ENCODE measurements around the gene JUND.
A peak's percentile ranks its signal among the peaks of the same experiment; 100 is the strongest.

The JUND gene

DNA sequence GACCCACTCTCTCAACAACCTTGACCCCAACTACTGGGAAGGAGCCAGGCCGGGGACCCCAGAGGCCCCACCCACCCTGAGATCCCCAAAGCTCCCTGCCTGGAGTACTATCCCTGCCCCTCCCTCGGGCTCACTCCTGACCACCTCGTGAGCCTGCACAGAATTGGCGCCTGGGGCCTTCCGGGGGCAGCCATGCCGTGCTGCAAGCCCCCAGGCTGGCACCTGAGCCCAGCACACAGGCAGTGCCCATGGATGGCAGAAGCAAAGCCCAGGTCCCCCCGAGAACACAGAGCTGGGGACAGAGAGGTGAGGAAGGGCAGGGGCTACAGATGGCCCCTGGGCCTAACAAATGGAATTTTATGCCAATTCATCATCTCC is 27.5 kb upstream of the JUND start:
- DNase-seq (ENCODE audit: low spot score) (no peak), FAIRE-seq (no peak)

DNA sequence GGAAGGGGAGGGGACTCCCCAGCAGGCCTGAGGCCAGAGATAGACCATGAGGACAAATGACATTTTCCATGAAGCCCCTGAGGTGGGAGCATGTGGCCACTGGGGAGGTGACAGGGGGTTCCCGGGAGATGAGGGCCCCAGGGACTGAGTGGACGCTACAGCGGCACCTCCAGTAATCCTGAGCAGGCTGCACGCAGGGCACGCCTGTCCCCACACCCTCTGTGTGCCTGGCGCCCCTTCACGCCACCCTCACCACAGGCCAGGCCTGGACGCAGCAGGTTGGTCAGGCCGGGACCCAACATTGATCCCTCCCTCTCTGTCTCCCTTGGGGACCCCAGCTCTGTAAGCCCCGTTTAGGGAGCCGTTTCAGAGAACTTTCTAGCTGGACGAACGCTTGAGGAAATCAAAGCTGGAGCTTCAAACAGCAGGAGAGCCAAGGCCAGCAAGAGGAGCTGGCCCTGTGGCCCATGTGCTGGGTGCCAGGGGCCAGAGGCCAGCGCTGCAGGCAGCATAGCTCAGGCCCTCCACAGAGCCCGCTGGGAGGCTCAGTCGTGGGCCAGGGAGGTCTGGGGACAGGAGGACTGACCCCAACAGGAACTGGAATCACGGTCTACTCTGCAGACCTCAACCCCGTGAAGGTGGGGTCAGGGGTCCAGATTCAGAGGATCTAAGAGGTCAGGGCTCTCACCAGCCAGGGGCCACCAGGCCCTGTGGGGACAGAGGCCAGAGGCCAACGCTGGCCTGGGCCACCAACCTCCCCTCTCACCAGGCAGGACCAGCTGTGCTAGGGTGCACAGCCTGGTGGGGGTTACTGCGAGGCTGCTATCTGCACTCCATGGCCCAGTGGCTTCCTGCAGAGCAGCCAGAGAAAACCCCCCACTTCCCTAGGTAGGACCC is 26.9 kb upstream of the JUND start:
- DNase-seq (ENCODE audit: low spot score), result no peak
- FAIRE-seq, result no peak

DNA sequence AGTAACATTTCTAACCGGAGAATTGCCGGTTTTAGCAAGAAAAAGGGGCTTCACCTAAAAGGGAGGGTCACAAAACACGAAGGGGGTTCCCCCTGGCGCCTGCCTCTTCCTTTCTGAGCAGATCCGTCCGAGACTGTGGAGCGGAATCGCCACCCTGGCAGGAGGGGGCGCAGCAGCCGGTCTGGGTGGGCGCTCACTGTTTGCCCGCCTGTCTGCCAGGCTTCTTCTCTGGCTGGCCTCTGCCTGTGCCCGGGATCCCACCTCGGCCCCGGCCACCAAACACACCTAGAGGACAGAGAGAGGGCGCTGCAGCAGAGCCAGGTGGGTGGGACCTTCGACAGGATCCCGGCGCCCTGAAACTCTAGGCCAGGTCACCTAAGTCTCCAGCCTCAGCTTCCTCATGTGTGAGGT is 25.9 kb upstream of the JUND start:
- FAIRE-seq (no peak), DNase-seq (ENCODE audit: low spot score) (no peak)

DNA sequence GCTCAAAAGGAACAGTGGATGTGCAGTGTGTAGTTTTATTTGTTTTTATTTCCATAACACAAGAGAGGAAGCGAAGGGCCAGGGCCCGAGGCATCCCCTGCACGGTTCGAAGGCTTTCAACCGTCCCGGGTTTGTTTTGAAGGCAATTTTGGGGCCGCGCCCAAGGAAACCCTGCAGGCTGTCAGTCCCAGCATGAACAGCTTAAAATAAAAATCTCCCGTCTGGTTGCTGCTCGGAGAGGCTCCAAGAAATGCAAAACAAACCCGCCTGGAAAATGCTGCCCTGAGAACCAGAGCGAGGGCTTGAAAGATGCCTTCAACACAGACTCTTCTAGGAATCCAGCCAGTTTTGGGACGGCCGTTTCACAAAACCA is 25.5 kb upstream of the JUND start:
- FAIRE-seq (no peak), DNase-seq (ENCODE audit: low spot score) (no peak)

DNA sequence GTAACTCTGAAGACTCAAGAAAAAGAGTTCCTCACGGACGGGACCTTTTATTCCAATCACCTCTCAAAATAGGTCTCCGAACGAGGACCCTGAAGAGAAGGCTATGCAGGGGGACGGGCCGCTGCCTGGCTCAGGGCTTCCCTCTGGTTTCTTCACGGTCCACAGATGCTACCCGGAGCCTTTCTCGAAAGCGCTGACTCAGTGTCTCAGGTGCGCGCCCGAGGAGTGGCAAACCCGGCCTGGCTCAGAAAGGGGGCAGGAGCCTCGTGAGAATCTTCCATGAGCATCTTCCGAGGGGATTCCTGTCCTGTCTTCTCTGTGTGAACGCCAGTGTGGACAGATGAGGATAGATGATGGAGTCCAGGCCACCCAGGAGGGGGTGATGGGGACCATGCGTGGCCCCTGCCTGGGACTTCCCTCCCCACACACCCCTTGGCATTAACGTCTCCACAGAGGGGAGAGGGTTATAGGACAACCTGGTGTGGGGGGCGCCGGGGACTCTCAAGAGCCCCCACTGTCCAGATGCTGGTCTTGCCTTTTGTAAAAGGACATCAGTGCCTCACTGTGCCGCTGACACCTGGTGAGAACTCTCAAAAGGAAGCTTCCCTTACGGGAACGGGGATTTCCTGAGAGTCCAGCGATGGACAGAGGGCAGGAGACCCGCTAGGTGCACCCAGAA is 24.9 kb upstream of the JUND start:
- no peak for FAIRE-seq
- no peak for DNase-seq (ENCODE audit: low spot score)

DNA sequence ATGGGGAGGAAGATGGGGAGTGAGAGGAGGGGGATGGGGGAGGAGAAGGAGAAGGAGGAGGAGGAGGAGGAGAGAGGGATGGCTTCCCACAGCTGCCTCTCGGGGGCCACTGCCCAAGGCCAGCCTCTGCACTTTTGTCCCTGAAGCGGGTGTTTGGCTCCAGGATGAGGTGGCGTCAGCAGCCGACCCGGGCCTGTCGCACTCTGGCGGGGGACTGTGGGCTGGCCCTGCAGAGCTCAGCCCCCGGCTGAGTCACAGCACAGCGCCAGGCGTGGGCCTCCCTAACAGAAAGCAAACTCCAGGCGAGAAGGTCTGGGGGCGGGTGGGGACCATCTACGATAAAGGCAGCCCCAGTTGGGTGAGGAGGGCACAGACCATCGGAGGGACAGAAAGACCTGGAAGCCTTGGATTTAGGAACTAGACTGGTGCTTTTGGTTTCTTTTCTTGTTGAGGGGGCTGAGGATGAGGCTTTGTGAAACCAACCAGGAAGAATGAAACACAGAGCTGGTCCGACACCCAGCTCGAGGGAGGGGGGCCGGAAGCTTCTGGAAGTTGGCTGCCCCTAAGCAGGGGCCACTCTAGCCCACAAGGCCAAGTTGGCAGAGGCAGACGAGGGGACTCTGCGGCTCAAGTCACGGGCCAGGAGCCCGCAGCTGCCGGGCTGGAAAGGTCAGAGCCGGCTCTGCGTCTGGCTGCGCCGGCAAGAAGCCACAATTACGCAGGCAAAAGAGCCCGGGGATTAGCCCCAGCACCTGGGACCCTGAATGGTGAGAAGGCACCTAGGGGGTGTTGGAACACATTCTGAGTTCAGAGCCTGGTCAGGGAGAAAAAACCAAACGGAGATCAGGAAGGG is 23.3 kb upstream of the JUND start:
- FAIRE-seq (no peak), DNase-seq (ENCODE audit: low spot score) (peak; percentile 86)

DNA sequence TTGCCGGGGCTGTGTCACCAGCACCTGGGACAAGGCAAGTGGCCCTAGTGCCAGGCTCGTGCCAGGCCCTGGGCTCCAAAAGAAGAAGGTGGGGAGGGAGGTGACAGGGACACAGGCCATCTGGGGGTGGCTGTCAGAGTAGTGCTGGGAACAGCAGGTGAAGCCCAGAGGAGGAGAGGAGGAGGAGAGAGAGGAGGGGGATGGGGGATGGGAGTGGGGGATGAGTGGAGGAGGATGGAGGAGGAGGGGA is 22.7 kb upstream of the JUND start:
- no peak for FAIRE-seq
- DNase-seq (ENCODE audit: low spot score), result no peak

DNA sequence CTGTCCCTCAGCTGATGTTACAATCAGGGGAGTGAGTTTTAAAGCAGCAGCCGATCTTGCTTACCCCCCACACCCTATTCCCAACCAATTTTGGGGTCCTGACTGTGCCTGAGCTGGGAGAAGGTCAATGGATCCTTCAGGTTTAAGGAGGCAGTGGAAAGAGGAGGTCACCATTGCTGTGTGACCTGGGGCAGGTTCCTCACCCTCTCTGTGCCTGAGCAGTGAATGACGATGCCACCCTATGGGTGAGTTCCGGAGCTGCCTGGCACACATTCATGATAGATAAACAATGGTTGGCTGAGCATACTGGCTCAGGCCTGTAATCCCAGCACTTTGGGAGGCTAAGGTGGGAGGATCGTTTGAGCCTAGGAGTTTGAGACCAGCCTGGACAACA is 20.3 kb upstream of the JUND start:
- DNase-seq (ENCODE audit: low spot score) (no peak), FAIRE-seq (no peak)

DNA sequence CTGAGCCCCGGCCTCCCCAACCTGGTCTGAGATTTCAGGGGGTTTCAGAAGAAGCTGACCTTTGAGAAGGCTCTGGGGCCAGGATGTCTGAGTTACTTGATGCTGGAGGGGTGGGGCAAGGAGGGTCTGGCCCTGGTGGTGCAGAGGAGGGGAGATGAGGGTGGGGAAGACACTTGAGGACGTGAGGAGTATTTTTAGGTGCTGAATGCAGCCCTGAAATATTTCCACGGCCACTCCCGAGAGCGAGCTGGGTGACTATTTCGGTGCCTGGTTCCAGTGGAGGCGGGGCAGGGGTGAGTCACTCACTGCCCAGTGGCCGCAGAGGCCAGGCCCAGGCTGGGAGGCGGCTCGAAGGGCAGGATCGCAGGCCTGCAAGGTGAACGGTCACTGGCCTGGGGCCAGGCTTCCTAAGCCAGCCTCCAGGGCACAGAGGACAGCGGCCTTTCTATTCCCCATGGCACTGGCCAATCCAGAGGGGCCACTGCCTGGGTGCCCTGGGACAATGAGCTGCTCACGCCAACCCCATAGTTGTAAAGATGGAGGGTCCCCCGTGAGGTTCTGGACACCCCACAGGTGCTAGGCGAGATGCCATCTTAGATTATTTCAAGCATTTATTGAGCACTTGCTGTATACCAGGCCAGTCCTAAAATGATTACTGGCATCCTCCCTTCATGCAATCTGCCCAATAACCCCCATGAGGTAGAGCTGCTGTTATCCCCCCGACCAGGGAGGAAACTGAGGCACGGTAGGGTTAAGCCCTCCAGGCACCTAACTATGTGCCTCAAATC is 19.7 kb upstream of the JUND start:
- FAIRE-seq (no peak), DNase-seq (ENCODE audit: low spot score) (peak; percentile 34)

DNA sequence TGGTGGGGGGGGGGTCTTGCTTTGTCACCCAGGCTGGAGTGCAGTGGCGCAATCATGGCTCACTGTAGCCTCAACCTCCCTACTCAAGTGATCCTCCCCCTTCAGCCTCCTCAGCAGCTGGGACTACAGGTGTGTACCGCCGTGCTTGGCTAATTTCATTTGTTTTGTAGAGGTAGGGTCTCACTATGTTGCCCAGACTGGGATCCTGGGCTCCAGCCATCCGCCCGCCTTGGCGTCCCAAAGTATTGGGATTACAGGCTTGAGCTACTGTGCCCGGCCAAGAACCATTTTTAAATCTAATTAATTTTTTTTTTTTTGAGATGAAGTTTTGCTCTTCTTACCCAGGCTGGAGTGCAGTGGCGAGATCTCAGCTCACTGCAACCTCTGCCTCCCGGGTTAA is 18.2 kb upstream of the JUND start:
- FAIRE-seq, result no peak

DNA sequence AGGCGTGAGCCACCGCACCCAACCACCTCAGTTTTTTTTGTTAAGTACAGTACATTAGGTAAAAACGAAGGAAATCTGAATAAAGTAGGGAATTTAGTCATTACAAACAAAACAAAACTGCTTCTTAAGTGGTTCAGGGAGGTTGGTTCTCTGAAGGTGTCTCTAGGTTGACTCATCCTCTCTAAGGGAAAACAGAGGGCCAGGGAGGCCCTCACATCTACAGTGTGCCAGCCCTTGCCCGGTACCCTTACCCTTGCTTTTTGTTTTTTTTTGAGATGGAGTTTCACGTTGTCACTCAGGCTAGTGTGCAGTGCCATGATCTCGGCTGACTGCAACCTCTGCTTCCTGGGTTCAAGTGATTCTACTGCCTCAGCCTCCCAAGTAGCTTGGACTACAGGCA is 17.2 kb upstream of the JUND start:
- DNase-seq (ENCODE audit: low spot score), result no peak
- no peak for FAIRE-seq

More for the DNA sequence above, 18.2 kb upstream of the JUND start:
- no peak for DNase-seq (ENCODE audit: low spot score)

DNA sequence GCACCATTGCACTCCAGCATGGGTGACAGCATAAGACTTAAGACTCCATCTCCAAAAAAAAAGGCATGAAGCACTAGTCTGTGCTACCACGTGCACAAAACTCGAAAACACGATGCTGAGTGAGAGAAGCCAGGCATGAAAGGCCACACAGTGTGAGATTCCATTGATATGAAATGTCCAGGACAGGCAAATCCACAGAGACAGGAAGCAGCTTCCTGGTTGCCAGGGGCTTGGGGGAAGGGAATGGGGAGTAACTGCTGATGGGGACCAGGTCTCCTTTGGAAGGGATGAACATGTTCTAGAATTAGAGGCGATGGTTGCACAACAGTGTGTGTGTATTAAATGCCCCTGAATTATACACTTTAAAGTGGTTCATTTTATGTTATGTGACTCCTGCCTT is 15.9 kb upstream of the JUND start:
- DNase-seq (ENCODE audit: low spot score), result no peak
- no peak for FAIRE-seq

DNA sequence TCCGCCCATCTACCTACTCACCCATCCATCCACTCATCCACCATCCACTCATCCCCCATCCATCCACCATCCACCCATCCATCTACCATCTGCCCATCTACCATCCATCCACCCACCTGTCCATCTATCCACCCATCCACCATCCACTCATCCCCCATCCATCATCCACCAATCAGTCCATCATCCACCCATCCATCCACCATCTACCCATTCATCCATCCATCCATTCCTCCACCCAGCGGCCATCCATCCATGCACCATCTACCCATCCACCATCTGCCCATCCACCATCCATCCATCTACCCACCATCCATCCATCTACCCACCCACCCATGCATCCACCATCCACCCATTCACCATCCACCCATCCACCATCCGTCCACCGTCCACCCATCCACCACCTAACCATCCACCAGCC is 13.6 kb upstream of the JUND start:
- DNase-seq (ENCODE audit: low spot score), result no peak
- no peak for FAIRE-seq

DNA sequence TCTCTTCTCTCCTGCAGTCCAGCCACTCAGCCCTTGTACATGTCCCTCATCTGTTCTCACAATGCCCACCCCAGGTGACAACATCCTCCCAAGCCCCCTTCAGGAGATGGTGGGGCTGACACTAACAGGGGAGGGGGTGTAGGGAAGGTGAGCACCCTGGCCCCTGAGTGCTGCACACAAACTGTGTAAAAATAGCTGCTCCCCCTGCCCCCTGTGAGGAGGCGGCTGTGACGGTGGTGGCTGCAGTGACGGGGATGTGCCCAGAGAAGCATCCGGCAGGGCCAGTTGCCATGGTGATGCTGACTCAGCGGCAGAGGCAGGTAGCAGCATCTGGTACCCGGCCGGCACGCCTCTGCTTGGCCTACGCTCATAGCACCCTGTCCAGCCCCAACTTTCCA is 13.0 kb upstream of the JUND start:
- DNase-seq (ENCODE audit: low spot score) (peak; percentile 51), FAIRE-seq (no peak)

DNA sequence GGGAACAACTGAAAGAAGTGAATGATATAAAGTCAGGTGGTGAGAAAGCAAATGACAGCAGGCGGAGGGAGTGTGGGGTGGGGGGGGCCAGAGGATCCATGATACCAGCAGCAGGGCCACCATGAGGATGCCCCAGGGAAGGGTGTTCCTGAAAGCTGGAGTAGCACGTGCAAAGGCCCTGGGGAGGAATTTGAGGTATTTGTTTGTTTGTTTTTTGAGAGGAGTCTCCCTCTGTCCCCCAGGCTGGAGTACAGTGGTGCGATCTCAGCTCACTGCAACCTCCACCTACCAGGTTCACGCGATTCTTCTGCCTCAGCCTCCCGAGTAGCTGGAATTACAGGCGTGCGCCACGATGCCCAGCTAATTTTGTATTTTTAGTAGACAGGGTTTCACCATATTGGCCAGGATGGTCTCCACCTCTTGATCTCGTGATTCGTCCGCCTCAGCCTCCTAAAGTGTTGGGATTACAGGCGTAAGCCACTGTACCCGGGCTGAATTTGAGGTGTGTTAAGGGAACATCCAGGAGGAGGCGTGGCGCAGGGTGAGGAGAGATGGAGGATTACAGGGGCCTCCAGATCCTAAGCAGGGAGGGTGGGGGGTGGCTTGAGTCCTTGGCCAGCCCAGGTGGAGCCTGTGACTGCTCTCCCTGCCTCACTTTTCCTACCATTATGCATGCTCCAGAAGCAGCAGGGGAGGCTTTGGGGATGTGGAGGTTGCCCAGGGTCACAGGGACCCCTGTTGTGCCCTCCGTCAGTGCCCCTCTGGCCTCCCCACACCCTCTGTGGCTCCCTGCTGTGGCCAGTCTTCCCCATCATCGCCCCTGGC is 12.4 kb upstream of the JUND start:
- DNase-seq (ENCODE audit: low spot score) (no peak), FAIRE-seq (no peak)

DNA sequence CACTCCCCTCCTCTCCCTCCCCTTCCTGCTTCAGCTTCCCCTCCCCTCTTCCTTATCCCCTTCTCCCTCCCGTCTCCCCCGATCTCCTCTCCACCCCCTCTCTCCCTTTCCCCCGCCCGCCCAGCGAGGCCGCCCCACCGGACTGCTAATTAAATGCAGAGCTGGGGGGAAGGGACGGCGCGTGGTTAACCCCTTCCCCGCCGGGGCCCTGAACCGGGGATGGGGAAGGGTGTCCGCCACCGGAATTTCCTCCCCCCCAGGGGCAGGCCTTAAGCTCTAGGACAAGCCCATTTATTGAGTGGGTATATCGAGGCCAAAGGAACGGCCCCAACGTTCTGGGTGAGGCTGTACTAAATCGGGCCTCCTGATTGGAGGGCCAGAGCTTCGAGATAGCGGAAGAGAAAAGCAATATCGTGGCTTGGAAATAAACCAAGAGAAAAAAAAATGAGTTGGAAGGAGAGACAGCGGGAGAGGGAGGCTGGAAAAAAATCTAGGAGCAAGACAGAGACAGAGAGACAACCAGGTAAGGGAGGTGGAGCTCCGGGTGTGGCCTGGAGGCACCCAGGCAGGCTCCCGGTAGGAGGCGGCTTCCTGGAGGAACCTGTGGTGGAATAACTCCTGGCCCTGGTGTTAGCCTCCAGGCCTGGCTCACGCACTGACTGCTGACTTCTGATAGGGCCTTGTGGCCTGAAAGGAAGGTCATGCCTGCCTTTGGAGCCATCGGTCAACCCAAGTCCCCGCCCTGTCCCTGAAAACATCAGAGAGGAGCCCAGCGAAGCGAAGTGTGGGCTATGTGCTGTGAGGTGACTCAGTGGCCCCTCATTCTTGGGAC is 11.6 kb upstream of the JUND start:
- FAIRE-seq (no peak), DNase-seq (ENCODE audit: low spot score) (peak; percentile 53)

DNA sequence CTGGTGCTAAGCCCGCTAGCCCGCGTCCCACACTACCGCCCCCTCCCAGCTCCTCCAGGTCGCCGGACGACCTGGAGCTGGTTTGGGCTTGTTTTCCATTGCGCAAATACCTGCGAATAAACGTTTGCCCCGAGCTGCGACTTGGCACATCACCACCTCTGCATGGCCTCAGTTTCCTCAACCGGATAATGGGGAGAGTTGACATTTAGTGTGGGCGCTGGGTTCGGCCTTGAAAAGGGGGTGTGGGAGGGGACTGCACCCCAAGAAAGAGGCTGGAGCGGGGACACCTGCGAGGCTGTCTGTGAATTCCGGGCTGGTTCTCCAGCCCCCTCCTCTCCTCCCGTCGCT is 11.0 kb upstream of the JUND start:
- FAIRE-seq, result no peak
- DNase-seq (ENCODE audit: low spot score), result no peak

DNA sequence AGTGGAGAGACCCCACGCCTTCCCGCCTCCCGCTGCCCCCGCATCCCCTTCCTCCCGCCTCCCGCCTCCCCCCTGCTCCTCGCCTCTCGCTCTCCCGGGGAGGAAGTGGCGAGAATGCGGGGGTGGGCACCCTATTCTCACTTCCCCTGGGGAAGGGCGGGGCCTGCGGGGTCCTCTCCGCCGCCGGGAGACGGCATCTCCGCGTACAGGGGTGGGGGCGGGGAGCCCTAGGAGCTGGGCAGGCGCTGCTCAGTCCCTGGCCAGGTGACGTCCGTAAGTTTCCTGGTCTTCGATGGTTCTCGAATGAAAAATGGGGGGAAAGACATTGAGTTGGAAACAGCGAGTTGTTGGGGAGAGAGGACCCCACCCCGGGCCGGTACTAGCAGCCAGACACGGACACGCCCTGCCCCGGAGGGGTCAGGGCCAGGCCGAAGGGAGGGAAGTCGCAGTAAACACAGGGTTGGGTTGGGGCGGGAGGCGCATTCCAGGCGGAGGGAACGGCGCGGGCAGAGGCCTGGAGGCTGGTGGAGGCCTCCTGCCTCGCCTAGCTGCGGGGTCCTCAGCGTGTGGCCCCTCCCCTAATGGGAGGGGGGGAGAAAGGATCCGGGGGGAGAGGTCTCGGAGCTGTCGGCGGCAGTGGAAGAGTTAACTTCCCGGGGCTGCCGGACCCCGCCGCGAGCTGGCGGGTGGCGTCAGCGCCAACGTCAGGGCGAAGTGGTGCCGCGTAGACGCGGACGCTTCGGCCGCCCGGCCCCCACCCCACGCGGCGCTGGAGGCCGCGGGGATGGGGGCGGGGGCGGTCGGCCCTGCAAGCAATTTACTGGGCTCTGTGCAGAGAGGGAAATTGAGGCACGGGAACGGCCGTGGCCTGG is 10.4 kb upstream of the JUND start:
- FAIRE-seq, result no peak
- DNase-seq (ENCODE audit: low spot score), result peak; percentile 64

DNA sequence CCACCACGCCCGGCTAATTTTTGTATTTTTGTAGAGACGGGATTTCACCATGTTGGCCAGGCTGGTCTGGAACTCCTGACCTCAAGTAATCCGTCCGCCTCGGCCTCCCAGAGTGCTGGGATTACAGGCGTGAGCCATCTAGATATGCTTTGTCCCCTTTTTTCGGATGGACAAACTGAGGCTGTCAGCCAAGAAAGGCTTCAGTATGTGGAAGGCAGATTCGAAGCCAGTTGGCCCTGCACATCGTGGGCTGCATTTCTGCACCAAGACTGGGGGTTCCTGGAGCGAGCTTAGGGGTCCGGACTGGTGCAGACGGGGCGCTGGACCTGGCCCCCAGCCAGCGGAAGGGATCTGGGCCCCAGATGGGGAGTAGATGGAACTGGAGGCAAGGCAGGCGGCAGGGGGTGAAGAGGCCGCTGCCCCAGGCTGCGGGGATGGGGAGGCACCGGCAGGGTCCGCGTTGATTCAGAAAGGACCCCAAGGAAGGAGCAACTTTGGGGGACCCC is 9.7 kb upstream of the JUND start:
- FAIRE-seq, result no peak
- no peak for DNase-seq (ENCODE audit: low spot score)
